K562 (cell line): ENCODE results near the gene MAN1A1.

ENCODE experiments used
- FOXP1 ChIP-seq: sonication (generic); formaldehyde crosslinking; IDR thresholded peaks from 2 replicates; pipeline ENCODE4 v1.8.0; 2022; ENCODE audit warnings: mild to moderate bottlenecking, missing genetic modification reagents
- KLF10 ChIP-seq: fragments of 250-450 bp; sonication (Bioruptor Pico); IDR thresholded peaks from 2 replicates; pipeline ENCODE4 v1.6.1; 2021; ENCODE audit warnings: matching md5 sums
- ZNF12 ChIP-seq: sonication (generic); formaldehyde crosslinking; IDR thresholded peaks from 2 replicates; pipeline ENCODE4 v1.4.0; 2020; ENCODE audit warnings: mild to moderate bottlenecking, missing genetic modification reagents
- ZNF143 ChIP-seq: sonication (generic); formaldehyde crosslinking; IDR thresholded peaks from 2 replicates; pipeline ENCODE4 v1.9.0; 2022; ENCODE audit warnings: mild to moderate bottlenecking, missing genetic modification reagents

DNA sequence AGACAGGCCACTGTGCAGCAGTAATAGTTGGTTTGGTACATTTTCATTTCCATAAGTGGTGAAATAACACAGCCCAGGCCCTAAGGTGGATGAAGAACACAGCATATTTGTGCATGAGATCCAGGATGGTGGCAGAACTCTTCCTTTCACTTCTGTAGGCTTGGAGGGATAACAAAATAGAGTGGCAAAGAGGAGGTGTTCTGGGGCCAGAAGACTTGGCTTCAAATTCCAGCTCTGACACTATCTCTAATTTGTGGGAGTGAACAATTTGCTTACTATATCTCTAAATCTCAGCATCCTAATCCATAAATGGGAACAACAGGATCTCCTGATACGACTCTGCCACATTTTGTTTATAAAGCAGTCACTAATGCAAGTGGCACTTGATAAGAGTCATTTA lies 159.4 kb downstream of the MAN1A1 start:
- TF ChIP-seq ZNF143 (CRISPR knock-in tag), result no peak
- no peak for TF ChIP-seq ZNF12 (CRISPR knock-in tag)
- no peak for TF ChIP-seq FOXP1
- TF ChIP-seq KLF10 (CRISPR knock-in tag), result no peak
